Nasal cavity respiratory epithelium epithelial cell of viscerocranial mucosa (primary cell): ENCODE results near the gene CHURC1. TPM values are rescaled to one million over a fixed set of nuclear protein-coding genes. Genes with fewer than 3 reads are reported as not detected.

Experiments
- total RNA-seq: library from RNA; depleted of rRNA; stranded (reverse); fragments of >200 nt; gene quantifications from 2 replicates; pipeline ENCODE4 v1.2.3, GENCODE V29; 2014

Gene CHURC1
- 21.9 and 30.3 TPM in 2 replicates for total RNA-seq

DNA sequence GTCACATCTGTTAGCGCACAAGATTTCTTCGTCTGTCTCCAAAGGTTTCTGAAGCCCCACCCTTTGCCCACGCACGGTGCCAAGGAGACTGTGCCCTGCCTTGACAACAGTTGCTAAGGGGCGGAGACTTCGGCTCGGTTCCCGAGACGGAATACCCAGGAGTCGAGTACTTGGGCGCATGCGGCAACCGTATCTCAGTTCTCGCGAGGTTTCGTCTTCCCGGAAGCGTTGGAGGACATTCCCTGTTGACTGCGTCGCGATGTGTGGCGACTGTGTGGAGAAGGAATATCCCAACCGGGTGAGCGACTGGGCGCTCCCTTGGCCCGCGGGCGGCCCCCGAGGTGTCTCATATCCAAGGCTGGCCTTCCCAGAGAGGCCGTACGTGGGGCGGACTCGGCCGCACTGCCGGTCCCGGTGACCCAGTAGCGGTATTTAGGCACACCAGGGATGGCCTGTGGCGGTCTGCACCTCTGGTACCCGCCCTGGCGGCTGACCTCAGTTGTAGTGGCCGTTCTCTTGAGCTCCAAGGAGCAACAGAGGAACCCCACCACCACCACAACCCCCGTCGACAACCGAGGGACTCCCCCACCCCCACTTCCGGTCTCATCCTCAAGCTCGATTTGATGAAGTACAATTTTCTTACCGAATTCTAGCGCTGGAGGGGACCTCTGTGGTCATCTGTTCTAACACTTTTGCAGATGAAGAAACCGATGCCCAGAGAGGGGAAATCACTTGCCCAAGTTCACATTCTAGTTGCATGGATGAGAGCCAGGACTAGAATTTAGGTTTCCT, at the start of gene CHURC1:
TSS of gene CHURC1 (plus strand) at position 219 of the 792 bp plus-strand sequence. CDS start at position 260, 41 bp downstream.

DNA sequence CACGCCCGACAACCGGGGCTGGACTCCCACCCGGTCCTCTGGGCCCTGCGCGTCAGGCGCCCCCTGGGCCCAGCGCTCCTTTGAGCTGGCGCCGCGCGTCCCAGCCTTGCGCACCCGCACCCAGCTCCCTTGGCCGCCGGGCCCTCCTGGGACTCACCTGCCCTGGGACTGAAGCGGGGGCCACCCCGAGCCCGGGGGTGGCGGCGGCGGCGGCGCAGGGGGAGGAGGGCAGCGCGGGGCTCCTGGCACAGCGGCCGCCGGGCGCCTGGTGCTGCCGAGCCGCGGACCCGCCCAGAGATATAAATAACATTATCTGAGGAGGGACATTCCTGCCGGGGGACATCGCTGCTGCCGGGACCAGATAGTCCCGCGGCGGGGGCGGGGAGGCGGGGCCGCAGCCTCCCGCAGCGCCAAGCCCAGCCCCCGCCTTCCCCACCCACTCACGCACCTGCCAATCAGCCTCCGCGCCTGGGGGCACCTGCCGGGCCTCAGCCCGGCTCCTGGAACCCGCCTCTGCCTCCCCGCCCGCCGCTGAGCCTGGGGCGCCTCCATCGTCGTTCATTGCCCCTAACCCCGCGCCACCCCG, 34.5 kb upstream of the CHURC1 start, which contains the start of gene SPTB:
TSS of gene SPTB (minus strand) at position 273 of the 586 bp plus-strand sequence. CDS start 56,813 bp downstream, outside the sequence.

GRCh38 chr14:64942531-64943111, 28.4 kb downstream of the CHURC1 start, which contains the start of gene GPX2:
Gene GPX2, minus strand, starts transcription at chr14:64942745. Its CDS starts 19 bp downstream, at chr14:64942726.

DNA sequence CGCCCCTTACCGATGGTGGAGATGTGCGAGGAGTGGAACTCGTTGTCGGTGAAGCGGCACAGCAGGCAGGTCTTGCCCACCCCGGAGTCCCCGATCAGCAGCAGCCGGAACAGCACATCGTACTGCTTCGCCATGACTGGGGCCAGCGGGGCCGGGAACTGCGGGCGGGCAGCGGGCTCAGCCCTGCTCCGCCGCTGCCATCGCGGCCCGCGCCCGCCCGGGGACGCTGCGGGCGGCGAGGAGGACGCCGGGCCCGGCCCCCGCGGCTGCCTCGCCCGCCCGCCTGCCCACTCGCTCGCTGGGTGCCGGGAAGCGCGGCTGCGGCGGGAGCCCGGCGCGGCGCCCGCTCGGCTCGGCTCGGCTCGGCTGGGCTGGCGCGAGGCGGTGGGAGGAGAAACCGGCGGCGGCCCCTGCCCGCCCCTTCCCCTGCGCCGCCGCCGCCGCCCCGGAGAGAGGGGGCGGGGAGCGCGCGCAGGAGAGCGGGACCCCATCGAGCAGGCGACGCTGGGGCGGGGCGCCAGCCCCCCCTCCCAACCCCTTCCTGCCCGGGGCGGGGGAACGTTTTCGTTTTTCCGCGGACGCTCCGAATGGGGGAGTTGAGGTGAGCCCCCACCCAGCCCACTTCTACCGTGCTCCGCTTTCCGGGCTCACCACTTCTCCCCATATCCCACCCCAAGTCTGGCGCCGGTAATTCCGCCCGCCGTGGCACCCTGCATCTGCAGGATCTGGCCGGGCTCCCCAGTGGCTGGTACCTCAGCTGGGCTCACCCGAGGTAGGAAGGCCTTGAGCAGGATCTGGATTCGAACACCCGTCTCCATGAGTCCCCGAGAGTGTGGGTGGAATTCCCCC, 57.9 kb downstream of the CHURC1 start, which contains the start of gene RAB15:
TSS of gene RAB15 (minus strand) at position 394 of the 849 bp plus-strand sequence. CDS start at position 134, 260 bp downstream.

Other genes with a start within 250 kb of the CHURC1 start
- 35.5 and 105 TPM in 2 replicates for gene PLEKHG3, start 210.0 kb upstream of the CHURC1 start, total RNA-seq
- not detected in 2 replicates for gene SPTB, start 34.5 kb upstream of the CHURC1 start, total RNA-seq
- gene GPX2, start 28.3 kb downstream of the CHURC1 start, total RNA-seq: 0.71 and 1.0 TPM in 2 replicates
- under 0.01 and 0.28 TPM in 2 replicates for gene RAB15, start 57.9 kb downstream of the CHURC1 start, total RNA-seq
- 6.5 and 10.4 TPM in 2 replicates for gene FNTB, start 72.4 kb downstream of the CHURC1 start, total RNA-seq
- gene MAX, start 188.1 kb downstream of the CHURC1 start, total RNA-seq: 43.7 and 60.3 TPM in 2 replicates